Thyroid gland (tissue), 4 donors: ENCODE data around the gene ARHGAP22.

ENCODE experiments used
- POLR2A ChIP-seq, 2 donors: fragments of 450-650 bp; IDR thresholded peaks; one replicate each; pipeline ENCODE4 v1.6.1; 2017; ENCODE audit warnings: antibody characterized with exemption in 2 of 2, mild to moderate bottlenecking in 2 of 2, moderate library complexity in 1 of 2
- TF ChIP-seq, protein P1 (sequence below), 6 experiments: fragments of 200-600 bp in 3 of 6; fragments of 450-650 bp in 3 of 6; sonication (generic) in 3 of 6; IDR thresholded peaks; one replicate each; pipeline ENCODE4 v1.5.1; 2016 to 2019; ENCODE audit warnings: antibody characterized with exemption in 6 of 6, mild to moderate bottlenecking in 2 of 6, inconsistent platforms in 1 of 6, moderate library complexity in 1 of 6

GRCh38 chr10:48514255-48514654 is 90.6 kb downstream of the ARHGAP22 start:
- TF ChIP-seq, protein P1, sequence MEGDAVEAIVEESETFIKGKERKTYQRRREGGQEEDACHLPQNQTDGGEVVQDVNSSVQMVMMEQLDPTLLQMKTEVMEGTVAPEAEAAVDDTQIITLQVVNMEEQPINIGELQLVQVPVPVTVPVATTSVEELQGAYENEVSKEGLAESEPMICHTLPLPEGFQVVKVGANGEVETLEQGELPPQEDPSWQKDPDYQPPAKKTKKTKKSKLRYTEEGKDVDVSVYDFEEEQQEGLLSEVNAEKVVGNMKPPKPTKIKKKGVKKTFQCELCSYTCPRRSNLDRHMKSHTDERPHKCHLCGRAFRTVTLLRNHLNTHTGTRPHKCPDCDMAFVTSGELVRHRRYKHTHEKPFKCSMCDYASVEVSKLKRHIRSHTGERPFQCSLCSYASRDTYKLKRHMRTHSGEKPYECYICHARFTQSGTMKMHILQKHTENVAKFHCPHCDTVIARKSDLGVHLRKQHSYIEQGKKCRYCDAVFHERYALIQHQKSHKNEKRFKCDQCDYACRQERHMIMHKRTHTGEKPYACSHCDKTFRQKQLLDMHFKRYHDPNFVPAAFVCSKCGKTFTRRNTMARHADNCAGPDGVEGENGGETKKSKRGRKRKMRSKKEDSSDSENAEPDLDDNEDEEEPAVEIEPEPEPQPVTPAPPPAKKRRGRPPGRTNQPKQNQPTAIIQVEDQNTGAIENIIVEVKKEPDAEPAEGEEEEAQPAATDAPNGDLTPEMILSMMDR (IDR thresholded peaks at IDR 0.05): no peak
- TF ChIP-seq POLR2A (IDR thresholded peaks at IDR 0.05): no peak
